HepG2 (cell line): ENCODE measurements around the gene IZUMO4. TPM values are rescaled to one million over a fixed set of nuclear protein-coding genes. Genes with fewer than 3 reads are reported as not detected.

Source experiments
- ATF1 ChIP-seq: IDR thresholded peaks from 2 replicates; pipeline ENCODE4 v1.6.1; 2016; ENCODE audit warnings: mild to moderate bottlenecking, control low read depth
- CAMTA2 ChIP-seq: sonication (generic); formaldehyde crosslinking; IDR thresholded peaks from 2 replicates; pipeline ENCODE4 v1.4.0; 2020; ENCODE audit warnings: mild to moderate bottlenecking, missing genetic modification reagents, borderline replicate concordance
- HOXA5 ChIP-seq: sonication (generic); formaldehyde crosslinking; IDR thresholded peaks from 2 replicates; pipeline ENCODE4 v1.4.0; 2020; ENCODE audit warnings: missing genetic modification reagents
- MATR3 ChIP-seq: sonication (generic); formaldehyde crosslinking; IDR thresholded peaks from 2 replicates; pipeline ENCODE4 v1.4.0; 2020; ENCODE audit warnings: missing genetic modification reagents
- MIER2 ChIP-seq: IDR thresholded peaks from 2 replicates; pipeline ENCODE4 v1.6.1; 2016; ENCODE audit warnings: missing biosample characterization, missing genetic modification reagents
- NRL ChIP-seq: sonication (generic); formaldehyde crosslinking; IDR thresholded peaks from 2 replicates; pipeline ENCODE4 v1.5.0; 2020; ENCODE audit warnings: missing genetic modification reagents, mild to moderate bottlenecking, moderate library complexity, borderline replicate concordance
- PHF20 ChIP-seq: sonication (generic); formaldehyde crosslinking; IDR thresholded peaks from 2 replicates; pipeline ENCODE4 v1.5.0; 2020; ENCODE audit warnings: mild to moderate bottlenecking, missing genetic modification reagents
- PRMT3 ChIP-seq: sonication (generic); formaldehyde crosslinking; IDR thresholded peaks from 2 replicates; pipeline ENCODE4 v1.8.1; 2022; ENCODE audit warnings: low read depth, mild to moderate bottlenecking, moderate library complexity, missing genetic modification reagents, borderline replicate concordance
- RAD21 ChIP-seq: fragments of 450-650 bp; formaldehyde crosslinking; IDR thresholded peaks from 2 replicates; pipeline ENCODE4 v1.5.0; 2020; ENCODE audit warnings: mild to moderate bottlenecking
- SOX5 ChIP-seq: IDR thresholded peaks from 2 replicates; pipeline ENCODE4 v1.6.1; 2016; ENCODE audit warnings: borderline replicate concordance
- THYN1 ChIP-seq: sonication (generic); formaldehyde crosslinking; IDR thresholded peaks from 2 replicates; pipeline ENCODE4 v1.8.1; 2023; ENCODE audit warnings: low read depth, mild to moderate bottlenecking, moderate library complexity, missing genetic modification reagents, borderline replicate concordance
- TRIM22 ChIP-seq: fragments of 450-650 bp; IDR thresholded peaks from 2 replicates; pipeline ENCODE4 v1.6.1; 2017
- U2AF1 ChIP-seq: fragments of 200-400 bp; formaldehyde crosslinking; optimal IDR thresholded peaks from 2 replicates; pipeline ENCODE3; 2017; ENCODE audit warnings: mild to moderate bottlenecking, low read depth, low read length
- ZMYM2 ChIP-seq: sonication (generic); formaldehyde crosslinking; IDR thresholded peaks from 2 replicates; pipeline ENCODE4 v1.8.0; 2022; ENCODE audit warnings: mild to moderate bottlenecking, missing genetic modification reagents
- ZNF180 ChIP-seq: sonication (generic); formaldehyde crosslinking; IDR thresholded peaks from 2 replicates; pipeline ENCODE4 v1.4.0; 2020; ENCODE audit warnings: low read depth, missing genetic modification reagents, borderline replicate concordance
- ZNF205 ChIP-seq: IDR thresholded peaks from 2 replicates; pipeline ENCODE4 v1.6.1; 2018; ENCODE audit warnings: missing biosample characterization, missing genetic modification reagents
- ZNF292 ChIP-seq: sonication (generic); formaldehyde crosslinking; IDR thresholded peaks from 2 replicates; pipeline ENCODE4 v1.8.1; 2022; ENCODE audit warnings: mild to moderate bottlenecking, low read depth, missing genetic modification reagents, borderline replicate concordance
- ZNF501 ChIP-seq: sonication (generic); formaldehyde crosslinking; IDR thresholded peaks from 2 replicates; pipeline ENCODE4 v1.5.1; 2020; ENCODE audit warnings: mild to moderate bottlenecking, moderate library complexity, missing genetic modification reagents
- polyA plus RNA-seq, 8 experiments: library from polyadenylated mRNA; depleted of rRNA in 3 of 8; stranded (reverse) in 7 of 8; unstranded in 1 of 8; fragments of >200 nt; fragmentation: Illumina TruSeq in 4 of 8; extraction: Trizol in 4 of 8; gene quantifications; 2 replicates each; pipeline versions ENCODE4 v1.2.1 to v1.2.3, GENCODE V29; 2011 to 2016; ENCODE audit warnings: low read depth in 4 of 8, missing spikeins in 1 of 8, mixed read lengths in 1 of 8; ENCODE audit not compliant: insufficient read depth in 1 of 8
- total RNA-seq, 5 experiments: library from RNA; depleted of rRNA; stranded (reverse); fragments of >200 nt; fragmentation: Illumina TruSeq; extraction: Trizol; gene quantifications; 2 replicates each; pipeline ENCODE4 v1.2.3, GENCODE V29; 2016; ENCODE audit warnings: low read depth in 1 of 5
- TF ChIP-seq, protein P1 (sequence below): IDR thresholded peaks from 2 replicates; pipeline ENCODE4 v1.6.1; 2016; ENCODE audit warnings: mild to moderate bottlenecking, missing biosample characterization, missing genetic modification reagents
- TF ChIP-seq, protein P2 (sequence below): sonication (generic); formaldehyde crosslinking; IDR thresholded peaks from 2 replicates; pipeline ENCODE4 v1.4.0; 2020; ENCODE audit warnings: missing genetic modification reagents
- TF ChIP-seq, protein P3 (sequence below): sonication (generic); formaldehyde crosslinking; IDR thresholded peaks from 2 replicates; pipeline ENCODE4 v1.9.0; 2021; ENCODE audit warnings: missing genetic modification reagents, borderline replicate concordance

IZUMO4 gene
- total and polyA plus RNA-seq, 2 of the 13 experiments (the other 11 are each of a cell fraction or from before 2014, with no cell fraction given) = 0.77 to 3.9 TPM

GRCh38 chr19:2103045-2103707 is 6.5 kb downstream of the IZUMO4 start (continued):
- TF ChIP-seq PHF20 (CRISPR knock-in tag) = no peak
- peak; percentile 27; the same call in 1 of the 2 replicates for TF ChIP-seq ZNF292 (CRISPR knock-in tag)
- TF ChIP-seq ZNF501 = no peak
- 0 out of 2 replicates have a peak, but pooled peaks have one; percentile 72 for TF ChIP-seq NRL (CRISPR knock-in tag)
- no peak for TF ChIP-seq CAMTA2 (CRISPR knock-in tag)
- TF ChIP-seq ZMYM2 (CRISPR knock-in tag) = 0 out of 2 replicates have a peak, but pooled peaks have one; percentile 47
- TF ChIP-seq THYN1 (CRISPR knock-in tag) = no peak
- TF ChIP-seq ZNF180 = no peak
- TF ChIP-seq PRMT3 (CRISPR knock-in tag) = no peak
- TF ChIP-seq TRIM22 = no peak
- TF ChIP-seq RAD21 (CRISPR knock-in tag) = peak; percentile 14; the same call in 1 of the 2 replicates
- no peak for TF ChIP-seq ATF1
- 0 out of 2 replicates have a peak, but pooled peaks have one; percentile 16 for TF ChIP-seq MIER2
- TF ChIP-seq U2AF1 = no peak
- TF ChIP-seq MATR3 = no peak
- TF ChIP-seq, protein P1, sequence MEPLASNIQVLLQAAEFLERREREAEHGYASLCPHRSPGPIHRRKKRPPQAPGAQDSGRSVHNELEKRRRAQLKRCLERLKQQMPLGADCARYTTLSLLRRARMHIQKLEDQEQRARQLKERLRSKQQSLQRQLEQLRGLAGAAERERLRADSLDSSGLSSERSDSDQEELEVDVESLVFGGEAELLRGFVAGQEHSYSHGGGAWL (CRISPR knock-in tag) = no peak
- TF ChIP-seq ZNF205 (CRISPR knock-in tag) = peak; percentile 69; the same call in 1 of the 2 replicates
- no peak for TF ChIP-seq SOX5 (CRISPR knock-in tag)
- TF ChIP-seq, protein P2, sequence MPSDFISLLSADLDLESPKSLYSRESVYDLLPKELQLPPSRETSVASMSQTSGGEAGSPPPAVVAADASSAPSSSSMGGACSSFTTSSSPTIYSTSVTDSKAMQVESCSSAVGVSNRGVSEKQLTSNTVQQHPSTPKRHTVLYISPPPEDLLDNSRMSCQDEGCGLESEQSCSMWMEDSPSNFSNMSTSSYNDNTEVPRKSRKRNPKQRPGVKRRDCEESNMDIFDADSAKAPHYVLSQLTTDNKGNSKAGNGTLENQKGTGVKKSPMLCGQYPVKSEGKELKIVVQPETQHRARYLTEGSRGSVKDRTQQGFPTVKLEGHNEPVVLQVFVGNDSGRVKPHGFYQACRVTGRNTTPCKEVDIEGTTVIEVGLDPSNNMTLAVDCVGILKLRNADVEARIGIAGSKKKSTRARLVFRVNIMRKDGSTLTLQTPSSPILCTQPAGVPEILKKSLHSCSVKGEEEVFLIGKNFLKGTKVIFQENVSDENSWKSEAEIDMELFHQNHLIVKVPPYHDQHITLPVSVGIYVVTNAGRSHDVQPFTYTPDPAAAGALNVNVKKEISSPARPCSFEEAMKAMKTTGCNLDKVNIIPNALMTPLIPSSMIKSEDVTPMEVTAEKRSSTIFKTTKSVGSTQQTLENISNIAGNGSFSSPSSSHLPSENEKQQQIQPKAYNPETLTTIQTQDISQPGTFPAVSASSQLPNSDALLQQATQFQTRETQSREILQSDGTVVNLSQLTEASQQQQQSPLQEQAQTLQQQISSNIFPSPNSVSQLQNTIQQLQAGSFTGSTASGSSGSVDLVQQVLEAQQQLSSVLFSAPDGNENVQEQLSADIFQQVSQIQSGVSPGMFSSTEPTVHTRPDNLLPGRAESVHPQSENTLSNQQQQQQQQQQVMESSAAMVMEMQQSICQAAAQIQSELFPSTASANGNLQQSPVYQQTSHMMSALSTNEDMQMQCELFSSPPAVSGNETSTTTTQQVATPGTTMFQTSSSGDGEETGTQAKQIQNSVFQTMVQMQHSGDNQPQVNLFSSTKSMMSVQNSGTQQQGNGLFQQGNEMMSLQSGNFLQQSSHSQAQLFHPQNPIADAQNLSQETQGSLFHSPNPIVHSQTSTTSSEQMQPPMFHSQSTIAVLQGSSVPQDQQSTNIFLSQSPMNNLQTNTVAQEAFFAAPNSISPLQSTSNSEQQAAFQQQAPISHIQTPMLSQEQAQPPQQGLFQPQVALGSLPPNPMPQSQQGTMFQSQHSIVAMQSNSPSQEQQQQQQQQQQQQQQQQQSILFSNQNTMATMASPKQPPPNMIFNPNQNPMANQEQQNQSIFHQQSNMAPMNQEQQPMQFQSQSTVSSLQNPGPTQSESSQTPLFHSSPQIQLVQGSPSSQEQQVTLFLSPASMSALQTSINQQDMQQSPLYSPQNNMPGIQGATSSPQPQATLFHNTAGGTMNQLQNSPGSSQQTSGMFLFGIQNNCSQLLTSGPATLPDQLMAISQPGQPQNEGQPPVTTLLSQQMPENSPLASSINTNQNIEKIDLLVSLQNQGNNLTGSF = no peak
- TF ChIP-seq, protein P3, sequence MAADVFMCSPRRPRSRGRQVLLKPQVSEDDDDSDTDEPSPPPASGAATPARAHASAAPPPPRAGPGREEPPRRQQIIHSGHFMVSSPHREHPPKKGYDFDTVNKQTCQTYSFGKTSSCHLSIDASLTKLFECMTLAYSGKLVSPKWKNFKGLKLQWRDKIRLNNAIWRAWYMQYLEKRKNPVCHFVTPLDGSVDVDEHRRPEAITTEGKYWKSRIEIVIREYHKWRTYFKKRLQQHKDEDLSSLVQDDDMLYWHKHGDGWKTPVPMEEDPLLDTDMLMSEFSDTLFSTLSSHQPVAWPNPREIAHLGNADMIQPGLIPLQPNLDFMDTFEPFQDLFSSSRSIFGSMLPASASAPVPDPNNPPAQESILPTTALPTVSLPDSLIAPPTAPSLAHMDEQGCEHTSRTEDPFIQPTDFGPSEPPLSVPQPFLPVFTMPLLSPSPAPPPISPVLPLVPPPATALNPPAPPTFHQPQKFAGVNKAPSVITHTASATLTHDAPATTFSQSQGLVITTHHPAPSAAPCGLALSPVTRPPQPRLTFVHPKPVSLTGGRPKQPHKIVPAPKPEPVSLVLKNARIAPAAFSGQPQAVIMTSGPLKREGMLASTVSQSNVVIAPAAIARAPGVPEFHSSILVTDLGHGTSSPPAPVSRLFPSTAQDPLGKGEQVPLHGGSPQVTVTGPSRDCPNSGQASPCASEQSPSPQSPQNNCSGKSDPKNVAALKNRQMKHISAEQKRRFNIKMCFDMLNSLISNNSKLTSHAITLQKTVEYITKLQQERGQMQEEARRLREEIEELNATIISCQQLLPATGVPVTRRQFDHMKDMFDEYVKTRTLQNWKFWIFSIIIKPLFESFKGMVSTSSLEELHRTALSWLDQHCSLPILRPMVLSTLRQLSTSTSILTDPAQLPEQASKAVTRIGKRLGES = no peak
- TF ChIP-seq HOXA5 (CRISPR knock-in tag) = no peak
